Activated T-cell treated with anti-CD3 and anti-CD28 coated beads, Interleukin-2, amount 50 U/mL, for 1 hour (primary cell): ENCODE data around the gene ELN.
A peak's percentile ranks its signal among the peaks of the same experiment; 100 is the strongest.
"Not testable (repeated sequence)": the region's sequence is repeated elsewhere in the genome, so short reads cannot be mapped to it uniquely, and the experiment has no call there.

ENCODE experiments used
- DNase-seq: peaks from one replicate; pipeline ENCODE4 v3.0.0-alpha.2; 2020

Gene ELN

DNA sequence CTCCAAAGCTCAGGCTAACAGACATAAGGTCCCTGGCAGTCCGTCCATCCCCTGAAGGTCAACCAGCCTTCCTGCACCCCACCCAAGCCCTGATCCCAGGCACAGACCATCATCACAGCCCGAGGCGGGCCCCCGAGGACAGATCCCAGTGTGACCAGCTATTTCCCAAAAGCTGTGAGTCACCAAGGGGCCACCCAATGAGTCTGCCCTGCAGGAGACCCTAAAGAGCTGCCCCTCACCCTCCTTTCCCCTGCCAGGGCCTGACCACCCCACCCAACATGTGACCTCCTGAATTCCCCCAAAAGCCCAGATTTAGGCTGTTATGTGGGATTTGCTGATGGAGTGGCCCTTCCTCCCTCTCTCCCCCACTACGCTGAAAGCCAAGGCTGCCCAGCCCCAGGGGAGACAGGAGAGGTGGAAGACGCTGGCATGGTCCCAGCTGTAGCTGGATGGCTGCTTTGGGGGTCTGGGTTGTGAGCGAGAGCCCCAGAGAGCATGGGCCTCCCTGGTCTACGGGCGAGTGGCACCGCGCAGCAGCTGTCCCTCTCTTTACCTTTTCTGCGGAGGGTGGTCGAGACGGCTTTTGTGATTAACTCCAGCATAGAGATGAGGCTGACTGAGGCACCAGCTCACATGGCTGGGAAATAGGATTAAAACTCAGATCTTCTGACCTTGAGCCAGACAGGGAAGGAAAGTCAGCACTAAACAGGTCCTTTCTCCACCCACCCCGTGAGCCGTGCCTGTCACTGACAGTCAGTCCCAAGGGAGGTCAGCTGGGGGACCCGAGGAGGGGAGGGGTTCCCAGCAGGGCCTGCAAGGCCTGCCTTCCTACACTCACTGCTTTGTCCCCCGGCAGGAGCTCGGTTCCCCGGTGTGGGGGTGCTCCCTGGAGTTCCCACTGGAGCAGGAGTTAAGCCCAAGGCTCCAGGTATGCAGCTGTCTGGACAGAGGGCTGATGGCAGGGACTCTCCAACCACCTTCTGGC, 16.7 kb downstream of the ELN start:
- no peak for DNase-seq

DNA sequence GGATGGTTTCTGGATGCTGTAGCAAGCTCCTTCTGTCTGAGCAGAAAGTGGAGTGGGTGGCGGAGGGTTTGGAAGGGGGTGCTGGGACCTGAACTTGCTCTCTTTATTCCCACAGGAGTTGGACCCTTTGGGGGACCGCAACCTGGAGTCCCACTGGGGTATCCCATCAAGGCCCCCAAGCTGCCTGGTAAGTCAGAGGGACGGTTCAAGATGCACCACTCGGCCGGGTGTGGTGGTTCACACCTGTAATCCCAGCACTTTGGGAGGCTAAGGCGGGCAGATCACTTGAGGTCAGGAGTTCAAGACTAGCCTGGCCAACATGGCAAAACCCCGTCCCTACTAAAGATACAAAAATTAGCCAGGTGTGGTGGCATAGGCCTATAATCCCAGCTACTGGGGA, 18.6 kb downstream of the ELN start:
- not testable (repeated sequence) for DNase-seq

DNA sequence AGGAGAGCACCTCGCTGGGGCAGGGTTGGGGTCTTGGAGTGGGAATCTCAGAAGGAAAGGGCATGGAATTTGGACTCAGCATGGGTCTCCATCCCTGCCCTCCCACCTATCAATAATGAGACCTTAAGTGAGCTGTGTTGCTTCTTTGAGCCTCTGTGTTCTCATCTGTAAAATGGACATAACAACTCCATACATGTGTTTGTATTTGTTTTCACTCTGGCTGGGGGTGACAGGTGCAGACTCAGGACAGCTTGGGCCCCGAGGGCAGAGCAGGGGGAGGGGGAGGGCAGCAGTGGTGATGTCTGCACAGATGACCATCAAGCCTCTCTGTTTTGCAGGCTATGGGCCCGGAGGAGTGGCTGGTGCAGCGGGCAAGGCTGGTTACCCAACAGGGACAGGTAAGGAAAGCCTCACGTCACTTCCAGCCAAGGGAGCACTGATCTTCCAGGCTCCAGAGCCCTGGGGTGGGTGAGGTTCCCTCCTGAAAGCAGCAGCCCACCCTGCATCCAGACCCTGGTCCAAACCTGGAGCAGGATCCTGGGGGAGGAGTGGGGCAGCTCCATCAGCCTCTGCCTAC, 19.9 kb downstream of the ELN start:
- DNase-seq: no peak

DNA sequence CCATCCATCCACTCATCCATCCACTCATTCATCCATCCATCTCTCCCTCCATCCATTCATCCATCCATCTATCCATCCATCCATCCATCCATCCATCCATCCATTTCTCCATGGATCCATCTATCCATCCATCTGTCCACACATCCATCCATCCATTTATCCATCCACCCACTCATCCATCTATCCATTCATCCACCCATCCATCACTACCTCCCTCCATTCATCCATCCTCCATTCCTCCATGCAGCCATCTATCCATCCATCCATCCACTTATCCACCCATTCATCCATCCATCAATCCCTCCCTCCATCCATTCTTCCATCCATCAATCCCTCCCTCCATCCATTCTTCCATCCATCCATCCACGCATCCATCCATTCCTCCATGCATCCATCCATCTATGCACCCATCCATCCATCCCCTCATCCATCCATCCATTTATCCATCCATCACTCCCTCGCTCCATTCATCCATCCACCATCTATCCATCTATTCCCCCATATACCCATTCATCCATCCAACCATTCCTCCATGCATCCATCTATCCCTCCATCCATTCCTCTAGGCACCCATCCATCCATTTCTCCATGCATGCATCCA, 21.1 kb downstream of the ELN start:
- no peak for DNase-seq

DNA sequence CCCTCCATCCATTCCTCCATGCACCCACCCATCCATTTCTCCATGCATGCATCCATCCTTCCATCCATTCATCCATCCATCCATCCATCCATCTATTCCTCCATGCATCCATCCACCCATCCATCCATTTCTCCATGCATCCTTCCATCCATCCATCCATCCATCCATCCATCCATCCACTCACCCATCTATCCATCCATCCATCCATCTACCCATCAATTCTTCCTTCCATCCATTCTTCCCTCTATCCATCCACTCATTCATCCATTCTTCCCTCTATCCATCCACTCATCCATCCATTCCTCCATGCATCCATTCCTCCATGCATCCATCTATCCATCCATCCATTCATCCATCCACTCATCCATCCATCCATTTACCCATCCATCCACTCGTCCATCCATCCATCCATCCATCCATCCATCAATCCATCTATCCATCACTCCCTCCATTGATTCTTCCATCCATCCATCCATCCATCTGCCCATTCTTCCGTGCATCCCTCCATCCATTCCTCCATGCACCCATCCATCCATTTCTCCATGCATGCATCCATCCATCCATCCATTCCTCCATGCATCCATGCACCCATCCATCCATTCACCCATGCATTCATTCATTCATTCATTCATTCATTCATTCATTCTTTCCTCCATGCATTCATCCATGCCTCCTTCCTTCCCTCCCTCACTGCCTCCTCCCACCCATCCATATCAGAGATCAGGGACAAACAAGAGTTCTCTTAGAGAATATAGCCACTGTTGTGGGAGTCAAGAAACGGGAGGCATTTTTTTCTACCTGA, 22.2 kb downstream of the ELN start:
- DNase-seq: no peak

DNA sequence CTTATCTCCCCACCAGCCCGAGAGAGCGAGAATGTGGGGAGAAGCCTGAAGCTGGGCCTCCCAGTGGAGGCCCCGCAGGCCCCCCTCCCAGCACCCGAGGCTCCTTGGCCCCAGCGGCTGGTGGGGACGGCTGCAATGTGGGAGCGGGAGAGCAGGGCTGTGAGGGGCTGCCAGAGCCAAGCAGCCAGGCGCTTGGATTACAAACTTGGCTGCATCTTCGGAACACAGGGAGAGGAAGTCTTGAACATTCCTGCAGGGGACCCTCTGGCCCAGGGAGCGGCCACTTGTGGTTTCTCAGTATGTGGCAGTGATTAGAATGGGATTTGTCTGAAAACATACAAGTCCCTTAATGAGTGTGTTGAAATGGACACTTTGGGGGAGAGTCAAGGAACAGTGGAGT, 23.2 kb downstream of the ELN start:
- DNase-seq: no peak

DNA sequence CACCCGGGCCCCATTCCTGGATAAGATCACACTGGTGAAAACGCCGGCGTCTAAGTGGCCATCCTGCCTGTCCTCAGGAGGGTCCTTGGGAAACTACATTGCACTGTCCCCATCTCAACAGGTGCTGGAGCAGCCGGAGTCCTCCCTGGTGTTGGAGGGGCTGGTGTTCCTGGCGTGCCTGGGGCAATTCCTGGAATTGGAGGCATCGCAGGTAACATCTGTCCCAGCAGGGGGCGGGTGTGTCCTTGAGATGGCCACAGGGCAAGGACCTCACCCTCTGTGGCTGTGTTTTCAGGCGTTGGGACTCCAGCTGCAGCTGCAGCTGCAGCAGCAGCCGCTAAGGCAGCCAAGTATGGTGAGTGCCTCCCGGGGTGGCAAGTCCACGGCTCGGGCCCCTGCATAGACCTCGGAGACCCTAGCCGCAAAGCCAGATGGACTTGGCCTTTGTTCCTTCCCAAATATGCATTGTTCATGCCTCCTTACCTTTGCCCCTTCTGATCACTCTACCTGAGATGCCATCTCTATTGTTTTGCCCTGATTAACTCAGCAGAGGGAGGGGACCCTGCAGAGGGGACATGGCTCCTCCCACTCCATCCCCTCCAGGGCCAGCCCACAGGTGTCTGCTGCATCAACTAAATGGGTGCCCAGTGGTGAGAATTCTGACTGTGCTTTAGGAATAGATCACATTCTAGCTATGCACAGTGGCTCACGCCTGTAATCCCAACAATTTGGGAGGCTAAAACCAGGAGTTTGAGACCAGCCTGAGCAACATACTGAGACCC, 23.8 kb downstream of the ELN start:
- DNase-seq: no peak

DNA sequence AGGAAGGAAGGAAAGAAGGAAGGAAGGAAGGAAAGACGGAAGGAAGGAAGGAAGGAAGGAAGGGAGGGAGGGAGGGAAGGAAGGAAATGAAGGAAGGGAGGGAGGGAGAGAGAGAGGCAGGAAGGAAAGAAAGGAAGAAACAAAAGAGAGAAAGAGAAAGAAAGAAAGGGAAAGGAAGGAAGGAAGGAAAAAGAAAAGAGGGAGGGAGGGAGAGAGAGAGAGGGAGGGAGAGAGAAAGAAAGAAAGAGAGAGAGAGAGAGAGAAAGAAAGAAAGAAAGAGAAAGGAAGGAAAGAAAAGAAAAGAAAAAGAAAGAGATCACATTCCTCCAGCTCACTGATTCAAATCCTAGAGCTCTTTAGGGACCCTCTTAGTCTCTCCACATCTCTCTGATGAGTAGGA, 24.7 kb downstream of the ELN start:
- no peak for DNase-seq

DNA sequence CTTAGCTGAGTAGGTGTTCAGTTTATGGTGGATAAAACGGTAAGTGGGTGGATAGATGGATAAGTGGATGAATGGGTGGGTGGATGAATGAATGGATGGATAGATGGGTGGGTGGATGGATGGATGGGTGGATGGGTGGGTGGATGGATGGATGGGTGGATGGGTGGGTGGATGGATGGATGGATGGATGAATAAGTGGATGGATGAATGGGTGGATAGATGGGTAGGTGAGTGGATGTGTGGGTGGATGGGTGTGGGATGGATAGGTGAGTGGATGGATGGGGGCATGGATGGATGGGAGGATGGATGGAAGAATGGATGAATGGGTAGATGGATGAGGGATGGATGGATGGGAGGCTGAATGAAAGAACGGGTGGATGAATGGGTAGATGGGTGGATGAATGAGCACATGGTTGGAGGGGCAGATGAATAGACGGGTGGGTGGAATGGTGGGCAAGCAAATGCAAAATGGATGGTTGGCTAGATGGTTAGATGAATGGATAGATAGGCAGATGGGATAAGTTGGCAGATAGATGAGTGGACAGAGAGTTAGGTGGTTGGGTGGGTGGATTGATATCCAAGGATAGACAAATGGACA, 25.7 kb downstream of the ELN start:
- DNase-seq: no peak

DNA sequence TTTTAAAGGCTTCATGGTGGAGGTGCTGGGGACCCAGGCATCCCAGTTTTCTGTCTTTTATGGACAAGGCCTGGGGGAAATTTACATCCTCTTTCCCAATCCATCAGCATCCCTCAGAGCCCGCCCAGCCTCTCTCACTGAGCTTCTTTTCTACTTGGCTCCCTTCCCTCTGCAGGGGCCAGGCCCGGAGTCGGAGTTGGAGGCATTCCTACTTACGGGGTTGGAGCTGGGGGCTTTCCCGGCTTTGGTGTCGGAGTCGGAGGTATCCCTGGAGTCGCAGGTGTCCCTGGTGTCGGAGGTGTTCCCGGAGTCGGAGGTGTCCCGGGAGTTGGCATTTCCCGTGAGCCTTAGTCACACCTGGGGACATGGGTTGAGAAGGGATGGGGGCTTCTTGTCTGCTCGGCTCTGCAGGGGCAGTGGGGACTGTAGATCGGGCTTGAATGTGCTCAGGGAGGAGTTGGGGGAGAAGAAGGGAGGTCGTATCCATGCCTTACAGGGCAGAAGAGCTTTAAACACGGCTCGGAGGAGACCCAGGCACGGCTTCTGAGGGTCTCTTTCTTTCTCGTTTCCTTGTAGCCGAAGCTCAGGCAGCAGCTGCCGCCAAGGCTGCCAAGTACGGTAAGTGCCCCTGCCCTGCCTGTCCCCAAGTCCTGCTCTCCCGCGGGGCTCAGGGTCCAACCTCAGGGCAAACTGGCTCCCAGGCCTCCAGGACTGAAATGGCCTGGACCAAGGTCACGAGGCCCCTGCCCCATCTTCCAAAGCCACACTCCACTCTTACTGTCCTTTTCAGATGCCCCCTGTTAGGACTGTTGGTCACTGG, 28.3 kb downstream of the ELN start:
- DNase-seq: no peak

DNA sequence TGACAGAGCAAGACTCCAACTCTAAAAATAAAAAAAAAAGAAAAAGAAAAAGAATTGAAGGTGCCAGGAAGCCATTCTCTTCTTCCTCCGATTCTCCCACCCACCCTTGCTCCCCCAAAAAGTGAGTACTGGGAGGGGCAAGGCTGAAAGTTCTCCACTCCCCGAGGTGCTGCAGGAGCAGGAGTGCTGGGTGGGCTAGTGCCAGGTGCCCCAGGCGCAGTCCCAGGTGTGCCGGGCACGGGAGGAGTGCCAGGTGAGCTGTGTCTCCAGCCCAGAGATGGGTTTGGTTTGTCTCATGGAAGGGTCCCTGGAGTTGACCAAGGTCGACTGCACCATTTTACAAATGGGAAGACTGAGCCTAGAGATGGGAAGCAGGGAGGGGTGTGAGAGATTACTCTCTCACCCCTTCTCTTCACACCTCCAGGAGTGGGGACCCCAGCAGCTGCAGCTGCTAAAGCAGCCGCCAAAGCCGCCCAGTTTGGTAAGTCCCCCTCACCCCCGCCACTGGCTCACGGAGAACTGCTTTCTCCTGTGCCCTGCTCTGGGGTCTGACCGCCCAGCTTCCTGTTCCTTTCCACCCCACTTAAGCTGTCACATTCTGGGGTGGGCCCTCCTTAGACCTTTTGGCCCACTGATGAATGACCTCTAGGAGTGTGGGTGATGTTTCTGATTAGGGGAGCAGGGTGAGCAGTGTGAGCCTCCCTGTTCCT, 29.4 kb downstream of the ELN start:
- no peak for DNase-seq

DNA sequence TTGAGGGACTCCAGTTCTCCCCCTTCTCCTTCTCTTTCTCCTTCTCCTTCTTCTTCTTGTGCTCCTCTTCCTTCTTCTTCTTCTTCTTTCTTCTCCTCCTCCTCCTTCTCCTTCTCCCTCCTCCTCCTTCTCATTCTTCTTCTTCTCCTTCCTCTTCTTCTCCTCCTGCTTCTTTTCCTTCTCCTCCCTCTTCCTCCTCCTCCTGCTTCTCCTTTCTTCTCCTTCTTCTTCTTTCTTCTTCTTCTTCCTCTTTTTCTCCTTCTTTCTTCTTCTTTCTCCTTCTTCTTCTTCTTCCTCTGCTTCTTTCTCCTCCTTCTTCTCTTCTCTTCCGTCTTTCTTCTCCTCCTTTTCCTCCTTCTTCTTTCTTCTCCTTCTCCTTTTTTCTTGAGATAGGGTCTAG, 30.0 kb downstream of the ELN start:
- DNase-seq: no peak

DNA sequence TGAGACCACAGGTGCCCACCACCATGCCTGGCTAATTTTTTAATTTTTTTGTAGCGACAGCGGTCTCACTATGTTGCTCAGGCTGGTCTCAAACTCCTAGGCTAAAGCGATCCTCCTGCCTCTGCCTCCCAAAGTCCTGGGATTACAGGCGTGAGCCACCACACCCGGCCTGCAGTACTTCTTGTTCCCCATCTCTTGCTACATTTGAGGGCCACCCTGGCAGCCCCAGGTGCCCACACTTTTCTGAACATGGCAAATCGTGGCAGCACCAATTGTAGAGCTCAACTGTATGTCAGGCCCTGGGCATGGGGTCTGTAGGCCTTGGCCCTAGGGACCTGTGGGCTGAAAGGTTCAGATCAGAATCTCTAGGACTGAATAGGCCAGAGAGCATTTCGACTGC, 30.5 kb downstream of the ELN start:
- DNase-seq: no peak

DNA sequence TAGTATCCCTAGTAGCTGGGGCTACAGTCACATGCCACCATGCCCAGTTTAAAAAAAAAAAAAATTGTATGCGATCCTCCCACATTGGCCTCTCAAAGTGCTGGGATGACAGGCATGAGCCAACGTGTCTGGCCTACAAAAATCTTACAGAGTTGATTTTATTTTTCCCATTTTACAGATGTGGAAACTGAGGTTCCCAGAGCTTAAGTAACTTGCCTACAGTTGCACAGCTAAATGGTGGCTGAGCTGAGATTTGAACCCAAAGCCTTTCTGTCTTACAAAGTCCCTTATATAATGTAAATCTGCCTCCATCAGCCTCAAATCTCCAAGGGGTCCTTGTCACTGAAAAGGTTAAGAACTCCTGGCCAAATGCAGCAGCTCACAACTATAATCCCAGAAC, 31.1 kb downstream of the ELN start:
- DNase-seq: no peak

DNA sequence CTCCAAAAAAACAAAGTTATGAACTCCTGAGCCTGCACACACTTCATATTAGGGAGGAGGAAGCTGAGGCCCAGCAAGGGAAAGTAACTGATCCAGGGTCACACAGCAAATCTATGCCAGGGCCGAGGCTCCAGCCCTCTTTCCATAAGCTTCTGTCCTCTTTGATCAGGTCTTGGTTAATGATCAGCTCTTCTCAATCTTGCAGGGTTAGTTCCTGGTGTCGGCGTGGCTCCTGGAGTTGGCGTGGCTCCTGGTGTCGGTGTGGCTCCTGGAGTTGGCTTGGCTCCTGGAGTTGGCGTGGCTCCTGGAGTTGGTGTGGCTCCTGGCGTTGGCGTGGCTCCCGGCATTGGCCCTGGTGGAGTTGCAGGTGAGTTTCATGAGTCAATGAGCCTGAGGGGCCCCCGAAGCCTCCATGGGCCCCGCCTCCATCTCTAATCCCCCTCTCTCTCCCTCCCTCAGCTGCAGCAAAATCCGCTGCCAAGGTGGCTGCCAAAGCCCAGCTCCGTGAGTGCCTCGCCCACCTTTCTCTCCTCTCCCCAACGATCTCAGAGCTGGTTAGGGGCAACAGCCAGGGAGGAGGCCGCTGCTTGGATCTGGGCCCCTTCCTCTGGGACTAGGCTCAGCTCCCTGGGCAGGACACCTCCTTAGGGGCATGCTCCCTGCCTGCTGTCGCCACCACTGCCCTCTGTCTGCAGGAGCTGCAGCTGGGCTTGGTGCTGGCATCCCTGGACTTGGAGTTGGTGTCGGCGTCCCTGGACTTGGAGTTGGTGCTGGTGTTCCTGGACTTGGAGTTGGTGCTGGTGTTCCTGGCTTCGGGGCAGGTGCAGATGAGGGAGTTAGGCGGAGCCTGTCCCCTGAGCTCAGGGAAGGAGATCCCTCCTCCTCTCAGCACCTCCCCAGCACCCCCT, 32.0 kb downstream of the ELN start:
- DNase-seq: no peak

DNA sequence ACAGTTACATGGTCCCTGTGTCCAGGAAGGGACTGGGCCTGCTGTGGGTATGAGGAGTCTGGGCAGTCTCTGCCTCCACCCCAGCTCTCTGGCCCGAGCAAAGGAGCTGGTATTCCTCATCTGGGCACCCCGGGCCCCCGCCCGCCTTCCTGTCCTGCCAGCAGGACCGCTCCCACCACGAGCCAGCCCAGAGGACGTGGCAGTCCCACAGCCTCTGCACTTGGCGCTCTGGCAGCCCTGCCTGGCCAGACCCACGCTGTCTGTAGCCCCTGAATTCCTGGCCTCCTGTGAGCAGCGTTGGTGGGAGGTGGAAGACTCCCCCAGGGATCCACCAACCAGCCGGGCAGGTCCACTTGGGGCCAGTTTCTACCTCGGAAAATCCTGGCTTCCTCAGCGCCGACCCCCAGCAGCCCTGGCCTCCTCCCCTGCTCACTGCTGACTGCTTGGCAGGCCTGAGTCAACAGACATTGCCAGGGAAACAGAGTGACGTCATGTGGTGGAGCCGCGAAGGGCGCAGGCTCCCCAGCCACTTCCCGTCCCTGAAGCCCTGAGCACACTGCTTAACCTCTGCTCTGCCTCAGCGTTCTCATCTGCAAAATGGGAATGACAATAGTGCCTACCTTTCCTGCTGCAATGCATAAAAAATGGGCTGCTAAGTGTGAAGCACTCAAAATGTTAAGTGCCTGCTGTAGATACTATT, 34.0 kb downstream of the ELN start:
- peak; percentile 64 for DNase-seq

DNA sequence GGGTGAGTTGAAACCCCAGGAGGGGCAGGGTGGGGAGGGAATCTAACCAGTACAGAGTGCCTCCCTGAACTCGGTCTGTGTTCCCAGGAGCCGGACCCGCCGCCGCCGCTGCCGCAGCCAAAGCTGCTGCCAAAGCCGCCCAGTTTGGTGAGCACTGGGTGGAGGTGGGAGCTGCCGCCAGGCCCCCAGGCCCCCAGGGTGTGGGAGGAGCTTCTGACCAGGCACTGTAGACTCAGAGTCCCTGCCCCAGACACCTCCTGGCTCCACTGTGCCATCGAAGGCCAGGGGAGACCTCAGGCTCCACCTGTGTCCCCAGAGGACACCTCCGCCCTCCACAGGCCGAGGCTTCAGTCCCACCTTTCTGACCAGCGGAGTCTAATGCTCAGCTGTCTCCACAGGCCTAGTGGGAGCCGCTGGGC, 35.3 kb downstream of the ELN start:
- no peak for DNase-seq

DNA sequence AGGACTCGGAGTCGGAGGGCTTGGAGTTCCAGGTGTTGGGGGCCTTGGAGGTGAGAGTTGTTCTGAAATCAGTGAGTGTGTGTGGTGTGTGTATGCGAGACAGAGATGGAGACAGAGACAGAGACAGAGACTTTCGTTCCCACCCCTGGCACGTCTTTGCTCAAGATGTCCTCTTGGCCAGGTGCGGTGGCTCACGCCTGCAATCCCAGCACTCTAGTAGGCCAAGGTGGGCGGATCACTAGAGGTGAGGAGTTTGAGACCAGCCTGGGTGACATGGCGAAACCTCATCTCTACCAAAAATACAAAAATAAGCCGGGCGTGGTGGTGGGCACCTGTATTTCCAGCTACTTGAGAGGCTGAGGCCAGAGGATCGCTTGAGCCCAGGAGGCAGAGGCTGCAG, 35.7 kb downstream of the ELN start:
- DNase-seq: no peak

DNA sequence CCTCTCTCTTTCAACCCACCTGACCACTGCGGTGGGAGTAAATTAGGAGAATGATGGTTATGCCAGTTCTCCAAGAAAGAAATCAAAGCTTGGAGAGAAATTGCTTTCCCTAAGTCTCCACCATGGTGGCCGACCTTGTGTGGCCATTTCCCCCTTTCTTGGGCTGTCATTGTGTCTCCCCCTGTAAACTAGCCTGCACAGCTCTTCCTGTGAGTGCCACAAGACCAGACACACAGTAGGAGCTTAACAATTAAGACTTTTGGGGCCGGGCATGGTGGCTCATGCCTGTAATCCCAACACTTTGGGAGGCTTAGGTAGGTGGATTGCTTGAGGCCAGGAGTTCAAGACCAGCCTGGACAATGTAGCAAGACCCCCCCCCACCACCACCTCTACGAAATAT, 36.7 kb downstream of the ELN start:
- no peak for DNase-seq
